ENCODE measurements around the gene IKBKE.

- TF ChIP-seq GATA2 (IDR thresholded peaks at IDR 0.05; ENCODE audit: low read depth, low read length): no peak
- no peak for TF ChIP-seq GATA3 (IDR thresholded peaks at IDR 0.05; ENCODE audit: low read depth, low read length)
Measured at GRCh38 chr1:206476058-206476457, 5.8 kb downstream of the IKBKE start.
